Endothelial cell of umbilical vein (primary cell): Measurements from ENCODE around the gene OTP. TPM values are rescaled to one million over a fixed set of nuclear protein-coding genes. Genes with fewer than 3 reads are reported as not detected.

ENCODE experiments used
- BruUV-seq: library from RNA; stranded (reverse); fragments of 400-500 nt; replicated peaks from 2 replicates; lab custom pipeline; 2021; lab: Mats Ljungman, UMichigan
- CTCF ChIA-PET: fragments of 300-600, 350-600 bp; sonication (Branson Sonifier 250); formaldehyde crosslinking; loops from one replicate; lab custom pipeline; 2021; ENCODE audit warnings: antibody characterized with exemption, inconsistent platforms; lab: Charles Lee
- POLR2A ChIA-PET: fragments of 300-600, 350-600 bp; sonication (Branson Sonifier 250); formaldehyde crosslinking; loops from one replicate; lab custom pipeline; 2021; ENCODE audit warnings: antibody characterized with exemption, inconsistent platforms; lab: Charles Lee
- DNase-seq: peaks from one replicate; pipeline ENCODE4 v3.0.0-alpha.2; 2011; ENCODE audit warnings: low read depth, low spot score
- FAIRE-seq: peaks from 2 replicates; lab custom pipeline; 2011; peaks lifted over from hg19 to GRCh38; lab: Jason Lieb, UNC
- H2AFZ ChIP-seq: 2 replicates; pipeline ENCODE4 v1.6.0; 2012; ENCODE audit warnings: low read depth, low read length, control low read depth, inconsistent platforms
- H3K27ac ChIP-seq: 2 replicates; pipeline ENCODE4 v1.5.1; 2011; ENCODE audit warnings: low read depth, mild to moderate bottlenecking, control low read depth, low read length, moderate library complexity; ENCODE audit not compliant: insufficient read depth
- H3K27me3 ChIP-seq, 2 experiments: 2 replicates each; pipeline versions ENCODE4 v1.6.0 to v1.6.1; 2011; ENCODE audit warnings: low read length in 2 of 2, mixed read lengths in 1 of 2; ENCODE audit not compliant: control insufficient read depth in 2 of 2, insufficient read depth in 2 of 2
- H3K36me3 ChIP-seq, 2 experiments: 2 replicates in 1 of 2; 3 replicates in 1 of 2; pipeline ENCODE4 v1.5.1; 2011; ENCODE audit warnings: low read length in 2 of 2, mild to moderate bottlenecking in 1 of 2, moderate library complexity in 1 of 2; ENCODE audit not compliant: control insufficient read depth in 2 of 2, insufficient read depth in 2 of 2; ENCODE audit errors: extremely low read depth in 1 of 2
- H3K4me1 ChIP-seq: 3 replicates; pipeline ENCODE4 v1.5.1; 2011; ENCODE audit warnings: mild to moderate bottlenecking, low read length; ENCODE audit not compliant: control insufficient read depth, insufficient read depth; ENCODE audit errors: extremely low read depth
- H3K4me2 ChIP-seq: 2 replicates; pipeline ENCODE4 v1.6.1; 2011; ENCODE audit warnings: low read length, control low read depth, mixed read lengths; ENCODE audit not compliant: insufficient read depth
- H3K4me3 ChIP-seq, 3 experiments: fragments of 200-600 bp in 1 of 3; sonication (generic), shearing (Covaris generic) in 1 of 3; replicated peaks in 1 of 3; 2 replicates each; pipeline ENCODE4 v1.5.1; 2011 to 2016; ENCODE audit warnings: control low read depth in 3 of 3, low read length in 3 of 3, mild to moderate bottlenecking in 2 of 3, inconsistent platforms in 1 of 3, low read depth in 1 of 3, moderate library complexity in 1 of 3; ENCODE audit not compliant: insufficient read depth in 1 of 3
- H3K79me2 ChIP-seq: 2 replicates; pipeline ENCODE4 v1.6.0; 2012; ENCODE audit warnings: low read length, inconsistent platforms; ENCODE audit not compliant: control insufficient read depth, insufficient read depth
- H3K9ac ChIP-seq: replicated peaks from 2 replicates; pipeline ENCODE3; 2011; ENCODE audit warnings: low read length, control low read depth; ENCODE audit not compliant: insufficient read depth; ENCODE audit errors: extremely low read depth
- H3K9me1 ChIP-seq: replicated peaks from 3 replicates; pipeline ENCODE4 v1.6.0; 2011; ENCODE audit warnings: mild to moderate bottlenecking, low read length; ENCODE audit not compliant: control insufficient read depth, insufficient read depth; ENCODE audit errors: extremely low read depth
- H3K9me3 ChIP-seq: replicated peaks from 2 replicates; pipeline ENCODE4 v1.5.1; 2012; ENCODE audit warnings: low read length, inconsistent platforms; ENCODE audit not compliant: control insufficient read depth, insufficient read depth
- H4K20me1 ChIP-seq: replicated peaks from 2 replicates; pipeline ENCODE3; 2011; ENCODE audit warnings: mild to moderate bottlenecking, low read length; ENCODE audit not compliant: control insufficient read depth, insufficient read depth; ENCODE audit errors: extremely low read depth
- EZH2 ChIP-seq: IDR thresholded peaks from 2 replicates; pipeline ENCODE4 v1.6.1; 2012; ENCODE audit warnings: borderline replicate concordance, low read depth, mild to moderate bottlenecking, moderate library complexity, low read length, inconsistent platforms; ENCODE audit not compliant: severe bottlenecking
- FOS ChIP-seq: IDR thresholded peaks from 2 replicates; pipeline ENCODE4 v1.6.1; 2011; ENCODE audit warnings: mild to moderate bottlenecking, low read length, moderate library complexity, borderline replicate concordance; ENCODE audit not compliant: insufficient read depth
- GATA2 ChIP-seq: IDR thresholded peaks from 2 replicates; pipeline ENCODE4 v1.7.0; 2011; ENCODE audit warnings: low read depth, mild to moderate bottlenecking, moderate library complexity, mixed read lengths, low read length; ENCODE audit not compliant: insufficient read length, insufficient read depth
- JUN ChIP-seq: IDR thresholded peaks from 2 replicates; pipeline ENCODE4 v1.6.1; 2011; ENCODE audit warnings: borderline replicate concordance, low read depth; ENCODE audit not compliant: insufficient read length, insufficient read depth
- MYC ChIP-seq: IDR thresholded peaks from one replicate; pipeline ENCODE4 v1.6.1; 2011; ENCODE audit warnings: mild to moderate bottlenecking, low read depth, low read length
- POLR2A ChIP-seq: IDR thresholded peaks from 2 replicates; pipeline ENCODE4 v1.6.1; 2012; ENCODE audit warnings: low read depth, mild to moderate bottlenecking, control low read depth, low read length
- POLR2AphosphoS5 ChIP-seq: IDR thresholded peaks from 2 replicates; pipeline ENCODE4 v1.6.1; 2012; ENCODE audit warnings: low read depth, mild to moderate bottlenecking, control low read depth, low read length, moderate library complexity; ENCODE audit not compliant: insufficient read depth
- dilution Hi-C: fragments of 300-500 bp; cut with MboI; formaldehyde crosslinking; loops from one replicate; pipeline ENCODE4 v1.15.0; 2019; ENCODE audit warnings: low sequenced_read_pairs; ENCODE audit not compliant: extremely low pct_ligation_motif_present
- intact Hi-C: fragments of 100-400 bp; cut with micrococcal nuclease; formaldehyde crosslinking; loops from one replicate; pipeline ENCODE4 v1.10.0; 2022
- polyA plus RNA-seq, 4 experiments: library from polyadenylated mRNA; depleted of rRNA in 3 of 4; stranded (reverse) in 3 of 4; unstranded in 1 of 4; fragments of >200 nt; gene quantifications; 2 replicates each; pipeline versions ENCODE4 v1.2.1 to v1.2.3, GENCODE V29; 2011 to 2012; ENCODE audit warnings: missing spikeins in 1 of 4
- total RNA-seq: library from RNA; stranded (reverse); gene quantifications from 2 replicates; pipeline ENCODE4 v1.2.3, GENCODE V29; 2021
- TF ChIP-seq, protein P1 (sequence below), 2 donors: IDR thresholded peaks; 1 replicate in 1 of 2; 2 replicates in 1 of 2; pipeline ENCODE4 v1.5.1; 2011; ENCODE audit warnings: low read length in 2 of 2, mild to moderate bottlenecking in 2 of 2, moderate library complexity in 2 of 2, control low read depth in 1 of 2, inconsistent platforms in 1 of 2, low read depth in 1 of 2; ENCODE audit not compliant: insufficient read depth in 1 of 2; ENCODE audit errors: extremely low read depth in 1 of 2
- TF ChIP-seq, protein P2 (sequence below): IDR thresholded peaks from 2 replicates; pipeline ENCODE4 v1.6.1; 2011; ENCODE audit not compliant: insufficient read depth, insufficient read length

Gene OTP
- total and polyA plus RNA-seq, 2 donors (not counting 3 experiments of a cell fraction or from before 2014, with no cell fraction given), result not detected

GRCh38 chr5:77635067-77635916 lies 3.2 kb downstream of the OTP start:
- ChIA-PET CTCF (no interaction called here), POLR2A (interaction anchor here (0.7 kb wide), 1 partner anchor 337 kb away, joined by 4 read pairs; no protein-coding TSS in a partner anchor)
- DNase-seq (no peak), FAIRE-seq (peak; percentile 35)
- no peaks in the 10 kb centered on the region for H3K36me3 ChIP-seq
- no peaks in the 10 kb centered on the region for H3K79me2 ChIP-seq
- H3K4me1 ChIP-seq, result peaks cover 5% of the 10 kb centered on the region
- BruUV-seq, result no TSS peak
- H4K20me1 ChIP-seq, result peaks cover 3% of the 10 kb centered on the region
- intact Hi-C loops, result loop anchor here (10.0 kb wide), 1 partner anchor 770 kb away; no protein-coding TSS in a partner anchor
- no peak for TF ChIP-seq FOS
- TF ChIP-seq GATA2, result no peak
- TF ChIP-seq, protein P1, sequence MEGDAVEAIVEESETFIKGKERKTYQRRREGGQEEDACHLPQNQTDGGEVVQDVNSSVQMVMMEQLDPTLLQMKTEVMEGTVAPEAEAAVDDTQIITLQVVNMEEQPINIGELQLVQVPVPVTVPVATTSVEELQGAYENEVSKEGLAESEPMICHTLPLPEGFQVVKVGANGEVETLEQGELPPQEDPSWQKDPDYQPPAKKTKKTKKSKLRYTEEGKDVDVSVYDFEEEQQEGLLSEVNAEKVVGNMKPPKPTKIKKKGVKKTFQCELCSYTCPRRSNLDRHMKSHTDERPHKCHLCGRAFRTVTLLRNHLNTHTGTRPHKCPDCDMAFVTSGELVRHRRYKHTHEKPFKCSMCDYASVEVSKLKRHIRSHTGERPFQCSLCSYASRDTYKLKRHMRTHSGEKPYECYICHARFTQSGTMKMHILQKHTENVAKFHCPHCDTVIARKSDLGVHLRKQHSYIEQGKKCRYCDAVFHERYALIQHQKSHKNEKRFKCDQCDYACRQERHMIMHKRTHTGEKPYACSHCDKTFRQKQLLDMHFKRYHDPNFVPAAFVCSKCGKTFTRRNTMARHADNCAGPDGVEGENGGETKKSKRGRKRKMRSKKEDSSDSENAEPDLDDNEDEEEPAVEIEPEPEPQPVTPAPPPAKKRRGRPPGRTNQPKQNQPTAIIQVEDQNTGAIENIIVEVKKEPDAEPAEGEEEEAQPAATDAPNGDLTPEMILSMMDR (IDR thresholded peaks at IDR 0.05; ENCODE audit: extremely low read depth in 1 of 2, insufficient read depth in 1 of 2, low read depth in 1 of 2, low read length in 2 of 2), result no peak
- no peak for TF ChIP-seq JUN
- no peak for TF ChIP-seq POLR2A
- TF ChIP-seq POLR2AphosphoS5, result no peak
- TF ChIP-seq MYC, result no peak
- TF ChIP-seq, protein P2, sequence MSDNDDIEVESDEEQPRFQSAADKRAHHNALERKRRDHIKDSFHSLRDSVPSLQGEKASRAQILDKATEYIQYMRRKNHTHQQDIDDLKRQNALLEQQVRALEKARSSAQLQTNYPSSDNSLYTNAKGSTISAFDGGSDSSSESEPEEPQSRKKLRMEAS, result no peak
- no peak for TF ChIP-seq EZH2
- no peak overlapping the region for H3K27ac ChIP-seq
- H3K4me3 ChIP-seq, result no peak overlapping the region
- H3K27me3 ChIP-seq, result peaks cover 76 to 100% of the 10 kb centered on the region in 2 experiments
- H3K4me2 ChIP-seq, result no peak overlapping the region
- no peaks in the 10 kb centered on the region for H3K9me1 ChIP-seq
- H2AFZ ChIP-seq, result no peak overlapping the region
- H3K9me3 ChIP-seq, result no peaks in the 10 kb centered on the region
- dilution Hi-C loops, result no loop called here
- H3K9ac ChIP-seq, result no peak overlapping the region
